ENCODE results near the gene BSND. TPM values are rescaled to one million over a fixed set of nuclear protein-coding genes. Genes with fewer than 3 reads are reported as not detected.

Gene BSND
- total and polyA plus RNA-seq, 4 donors = 0.02 TPM; not detected in 3

- Histone ChIP-seq H3K4me1 (ENCODE audit: control insufficient read depth in 5 of 5, insufficient read depth in 5 of 5, low read length in 5 of 5) (peaks cover 0 to 20% (median 0%) of the 10 kb centered on the region in 5 donors), H3K9ac (ENCODE audit: insufficient read depth in 1 of 2, low read length in 2 of 2) (no peak overlapping the region), H3K27ac (ENCODE audit: low read depth in 1 of 2, low read length in 1 of 2) (no peak overlapping the region), H3K9me3 (ENCODE audit: control insufficient read depth in 4 of 4, insufficient read depth in 3 of 4, low read length in 3 of 4) (no peaks in the 10 kb centered on the region), H3K36me3 (ENCODE audit: control insufficient read depth in 4 of 4, insufficient read depth in 4 of 4, low read length in 4 of 4) (no peaks in the 10 kb centered on the region), H3K27me3 (ENCODE audit: control insufficient read depth in 3 of 3, insufficient read depth in 3 of 3, low read length in 2 of 3) (peaks cover 0 to 56% (median 44%) of the 10 kb centered on the region in 3 donors), H3K4me3 (no peak overlapping the region)
- 70 to 82% methylated on average over 8 of the region's 8 CpGs for WGBS, 2 donors
- no peak for DNase-seq
- ATAC-seq (ENCODE audit: insufficient read depth, low FRiP score) = no peak
- TF ChIP-seq CTCF (IDR thresholded peaks at IDR 0.05; ENCODE audit: control extremely low read depth, extremely low read depth) = no peak
These were observed 39.2 kb downstream of the BSND start for GRCh38 chr1:55037733-55038551.

- 83 to 94% methylated on average over 3 of the region's 3 CpGs for WGBS, 2 donors
- no peaks in the 10 kb centered on the region for H3K36me3 ChIP-seq (ENCODE audit: control insufficient read depth in 4 of 4, insufficient read depth in 4 of 4, low read length in 4 of 4)
- H3K27me3 ChIP-seq (ENCODE audit: control insufficient read depth in 3 of 3, insufficient read depth in 3 of 3, low read length in 2 of 3) = peaks cover 0 to 56% (median 44%) of the 10 kb centered on the region in 3 donors
- H3K9me3 ChIP-seq (ENCODE audit: control insufficient read depth in 4 of 4, insufficient read depth in 3 of 4, low read length in 3 of 4) = no peaks in the 10 kb centered on the region
- H3K27ac ChIP-seq (ENCODE audit: low read depth in 1 of 2, low read length in 1 of 2) = no peak overlapping the region
- DNase-seq (no peak), ATAC-seq (ENCODE audit: insufficient read depth, low FRiP score) (no peak)
- H3K9ac ChIP-seq (ENCODE audit: insufficient read depth in 1 of 2, low read length in 2 of 2) = no peak overlapping the region
- H3K4me1 ChIP-seq (ENCODE audit: control insufficient read depth in 5 of 5, insufficient read depth in 5 of 5, low read length in 5 of 5) = peaks cover 0 to 20% (median 0%) of the 10 kb centered on the region in 5 donors
- no peak overlapping the region for H3K4me3 ChIP-seq
- TF ChIP-seq CTCF (IDR thresholded peaks at IDR 0.05; ENCODE audit: control extremely low read depth, extremely low read depth) = no peak
These were observed 39.8 kb downstream of the BSND start for GRCh38 chr1:55038552-55038838.

- H3K36me3 ChIP-seq (ENCODE audit: control insufficient read depth in 4 of 4, insufficient read depth in 4 of 4, low read length in 4 of 4) = no peaks in the 10 kb centered on the region
- H3K9me3 ChIP-seq (ENCODE audit: control insufficient read depth in 4 of 4, insufficient read depth in 3 of 4, low read length in 3 of 4) = no peaks in the 10 kb centered on the region
- peaks cover 0 to 20% (median 0%) of the 10 kb centered on the region in 5 donors for H3K4me1 ChIP-seq (ENCODE audit: control insufficient read depth in 5 of 5, insufficient read depth in 5 of 5, low read length in 5 of 5)
- H3K4me3 ChIP-seq = no peak overlapping the region
- ATAC-seq (ENCODE audit: insufficient read depth, low FRiP score) (no peak), DNase-seq (no peak)
- H3K27ac ChIP-seq (ENCODE audit: low read depth in 1 of 2, low read length in 1 of 2) = no peak overlapping the region
- TF ChIP-seq CTCF (IDR thresholded peaks at IDR 0.05; ENCODE audit: control extremely low read depth, extremely low read depth) = no peak
- no peak overlapping the region for H3K9ac ChIP-seq (ENCODE audit: insufficient read depth in 1 of 2, low read length in 2 of 2)
- peaks cover 0 to 56% (median 44%) of the 10 kb centered on the region in 3 donors for H3K27me3 ChIP-seq (ENCODE audit: control insufficient read depth in 3 of 3, insufficient read depth in 3 of 3, low read length in 2 of 3)
- WGBS, 2 donors = 34 to 39% methylated on average over 9 of the region's 9 CpGs
These were observed 40.2 kb downstream of the BSND start for GRCh38 chr1:55038974-55039341.
